Left lung (tissue), 10 donors: ENCODE results near the gene F10. TPM values are rescaled to one million over a fixed set of nuclear protein-coding genes. Genes with fewer than 3 reads are reported as not detected.

Source experiments
- ATAC-seq: fragments of 200-7000 bp; cut with Tn5 transposase; one replicate; pipeline ENCODE4 v1.9.1; 2020; ENCODE audit warnings: moderate library complexity
- DNase-seq, 4 donors: peaks; one replicate each; pipeline ENCODE4 v3.0.0-alpha.2; 2013 to 2020
- H3K27ac ChIP-seq, 2 donors: fragments of 200-600 bp; sonication (generic) in 1 of 2; one replicate each; pipeline versions ENCODE4 v1.5.0 to v1.8.0; 2020 to 2021
- H3K27me3 ChIP-seq, 2 donors: fragments of 200-600 bp; sonication (generic) in 1 of 2; one replicate each; pipeline versions ENCODE4 v1.5.0 to v1.8.0; 2020 to 2021
- H3K36me3 ChIP-seq, 2 donors: fragments of 200-600 bp; sonication (generic) in 1 of 2; one replicate each; pipeline versions ENCODE4 v1.5.0 to v1.8.0; 2020 to 2021
- H3K4me1 ChIP-seq, 2 donors: fragments of 200-600 bp; one replicate each; pipeline ENCODE4 v1.8.0; 2021
- H3K4me3 ChIP-seq, 2 donors: fragments of 200-600 bp; sonication (generic) in 1 of 2; one replicate each; pipeline versions ENCODE4 v1.5.0 to v1.8.0; 2020 to 2021; ENCODE audit warnings: mild to moderate bottlenecking in 1 of 2
- H3K9me3 ChIP-seq, 2 donors: fragments of 200-600 bp; sonication (generic) in 1 of 2; one replicate each; pipeline versions ENCODE4 v1.5.0 to v1.8.0; 2020 to 2021
- CTCF ChIP-seq, 2 donors: fragments of 200-600 bp; sonication (generic) in 1 of 2; IDR thresholded peaks; one replicate each; pipeline versions ENCODE4 v1.5.0 to v1.8.0; 2021; ENCODE audit warnings: antibody characterized with exemption in 2 of 2
- intact Hi-C, 2 donors: fragments of 100-400 bp; cut with DNase I; formaldehyde crosslinking; loops; one replicate each; pipeline versions ENCODE4 v1.11.2 to v1.14.2; 2022
- polyA plus RNA-seq, 6 donors: library from polyadenylated mRNA; unstranded; fragments of 120-200 nt; gene quantifications; one replicate each; pipeline ENCODE4 v1.2.1, GENCODE V29; 2013; ENCODE audit not compliant: insufficient read length in 6 of 6
- total RNA-seq, 2 donors: library from RNA; stranded (reverse); fragmentation: NEBNext Ultra II Directional; extraction: Animal tissue kit (Norgen Biotek cat#: 25700); gene quantifications; one replicate each; pipeline ENCODE4 v1.2.1, GENCODE V29; 2021
- donor health status: DM: no; HTN: yes; CAD: no.
- donor health status: DM: no; HTN: no; CAD: no.

Gene F10
- total and polyA plus RNA-seq, 8 donors = 6.2 to 21.8 (median 15.1) TPM

- Histone ChIP-seq H3K27ac (no peak overlapping the region), H3K9me3 (no peaks in the 10 kb centered on the region), H3K4me1 (peaks cover 0 to 24% of the 10 kb centered on the region in 2 donors), H3K4me3 (no peak overlapping the region), H3K36me3 (peaks cover 0 to 71% of the 10 kb centered on the region in 2 donors), H3K27me3 (no peaks in the 10 kb centered on the region)
- intact Hi-C loops = no loop called here
- TF ChIP-seq CTCF (IDR thresholded peaks at IDR 0.05) = no peak
- ATAC-seq (no peak), DNase-seq (no peak)
Measured at GRCh38 chr13:113184568-113185440, 62.2 kb downstream of the F10 start.

GRCh38 chr13:113186061-113186900, 63.7 kb downstream of the F10 start:
- no peak for TF ChIP-seq CTCF (IDR thresholded peaks at IDR 0.05)
- no peaks in the 10 kb centered on the region for H3K9me3 ChIP-seq
- no peak overlapping the region for H3K4me3 ChIP-seq
- no peaks in the 10 kb centered on the region for H3K27me3 ChIP-seq
- intact Hi-C loops = no loop called here
- H3K36me3 ChIP-seq = peaks cover 0 to 71% of the 10 kb centered on the region in 2 donors
- H3K4me1 ChIP-seq = peaks cover 0 to 24% of the 10 kb centered on the region in 2 donors
- DNase-seq (no peak), ATAC-seq (no peak)
- peak overlapping the region in 1 of 2 donors; percentile 77 for H3K27ac ChIP-seq

- intact Hi-C loops = no loop called here
- no peaks in the 10 kb centered on the region for H3K27me3 ChIP-seq
- H3K36me3 ChIP-seq = peaks cover 0 to 70% of the 10 kb centered on the region in 2 donors
- H3K9me3 ChIP-seq = no peaks in the 10 kb centered on the region
- DNase-seq (peak in 2 of 4 donors; percentile 82 to 89), ATAC-seq (peak; percentile 94)
- no peak overlapping the region for H3K4me3 ChIP-seq
- peaks cover 0 to 24% of the 10 kb centered on the region in 2 donors for H3K4me1 ChIP-seq
- no peak for TF ChIP-seq CTCF (IDR thresholded peaks at IDR 0.05)
- peak overlapping the region; percentile 15 to 77 for H3K27ac ChIP-seq
Measured at GRCh38 chr13:113187263-113187669, 64.7 kb downstream of the F10 start.

GRCh38 chr13:113187883-113188665, 65.5 kb downstream of the F10 start:
- intact Hi-C loops = no loop called here

More at GRCh38 chr13:113187883-113188665, 65.5 kb downstream of the F10 start:
- Histone ChIP-seq H3K36me3 (peaks cover 0 to 68% of the 10 kb centered on the region in 2 donors), H3K27me3 (no peaks in the 10 kb centered on the region), H3K9me3 (no peaks in the 10 kb centered on the region), H3K4me3 (no peak overlapping the region), H3K27ac (peak overlapping the region in 1 of 2 donors; percentile 77), H3K4me1 (peaks cover 0 to 24% of the 10 kb centered on the region in 2 donors)
- TF ChIP-seq CTCF (IDR thresholded peaks at IDR 0.05) = no peak
- no peak for DNase-seq
- ATAC-seq = no peak
